ENCODE data around the gene HOXB2.

HOXB2 gene

DNA sequence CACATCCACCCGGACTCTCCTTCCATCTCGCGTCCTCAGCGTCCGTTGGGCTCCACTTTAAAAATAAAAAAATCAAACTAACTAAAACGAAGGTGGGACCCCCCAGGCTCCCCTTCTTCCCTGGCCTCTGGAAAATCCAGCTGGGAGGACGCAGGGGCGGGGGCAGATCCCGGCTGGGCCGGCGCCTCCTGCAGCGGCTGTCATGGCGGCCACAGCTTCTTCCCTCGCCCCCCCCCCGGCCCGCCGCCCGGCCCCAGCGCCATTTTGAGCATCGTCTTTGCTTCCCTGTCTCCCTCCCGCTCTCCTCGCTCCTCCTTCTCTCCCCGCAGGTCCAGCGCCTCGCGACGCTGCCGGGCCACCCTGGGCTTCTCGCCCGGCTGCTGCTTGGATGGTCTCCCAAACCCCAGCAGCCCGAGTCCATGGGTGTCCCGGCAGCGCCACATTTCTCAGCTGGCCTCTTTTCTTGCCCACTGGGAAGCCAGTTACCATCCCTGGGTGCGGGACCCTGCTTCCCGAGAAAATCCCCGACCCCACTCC is 3.3 kb downstream of the HOXB2 start:
- no peaks in the 10 kb centered on the region for H3K4me1 ChIP-seq (ENCODE audit: insufficient read depth, low read length)
- no peaks in the 10 kb centered on the region for H4K20me1 ChIP-seq (ENCODE audit: insufficient read depth, low read length)
- no peaks in the 10 kb centered on the region for H3K79me2 ChIP-seq (ENCODE audit: insufficient read depth, low read length)
- no peak overlapping the region for H3K4me3 ChIP-seq (ENCODE audit: low read depth in 1 of 2, low read length in 2 of 2)
- H3K27me3 ChIP-seq (ENCODE audit: insufficient read depth, low read length, poor library complexity) = peaks cover 29% of the 10 kb centered on the region
- TF ChIP-seq EZH2 (IDR thresholded peaks at IDR 0.05; ENCODE audit: borderline replicate concordance, low read depth, low read length, severe bottlenecking) = no peak
- TF ChIP-seq, protein P1, sequence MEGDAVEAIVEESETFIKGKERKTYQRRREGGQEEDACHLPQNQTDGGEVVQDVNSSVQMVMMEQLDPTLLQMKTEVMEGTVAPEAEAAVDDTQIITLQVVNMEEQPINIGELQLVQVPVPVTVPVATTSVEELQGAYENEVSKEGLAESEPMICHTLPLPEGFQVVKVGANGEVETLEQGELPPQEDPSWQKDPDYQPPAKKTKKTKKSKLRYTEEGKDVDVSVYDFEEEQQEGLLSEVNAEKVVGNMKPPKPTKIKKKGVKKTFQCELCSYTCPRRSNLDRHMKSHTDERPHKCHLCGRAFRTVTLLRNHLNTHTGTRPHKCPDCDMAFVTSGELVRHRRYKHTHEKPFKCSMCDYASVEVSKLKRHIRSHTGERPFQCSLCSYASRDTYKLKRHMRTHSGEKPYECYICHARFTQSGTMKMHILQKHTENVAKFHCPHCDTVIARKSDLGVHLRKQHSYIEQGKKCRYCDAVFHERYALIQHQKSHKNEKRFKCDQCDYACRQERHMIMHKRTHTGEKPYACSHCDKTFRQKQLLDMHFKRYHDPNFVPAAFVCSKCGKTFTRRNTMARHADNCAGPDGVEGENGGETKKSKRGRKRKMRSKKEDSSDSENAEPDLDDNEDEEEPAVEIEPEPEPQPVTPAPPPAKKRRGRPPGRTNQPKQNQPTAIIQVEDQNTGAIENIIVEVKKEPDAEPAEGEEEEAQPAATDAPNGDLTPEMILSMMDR (IDR thresholded peaks at IDR 0.05; ENCODE audit: borderline replicate concordance, extremely low read depth, low read length, poor library complexity, severe bottlenecking) = no peak
- no peaks in the 10 kb centered on the region for H3K9me3 ChIP-seq (ENCODE audit: insufficient read depth, low read length, severe bottlenecking)
- no peak overlapping the region for H2AFZ ChIP-seq (ENCODE audit: low read depth, low read length)
- no peak overlapping the region for H3K9ac ChIP-seq (ENCODE audit: low read depth, low read length)
- H3K4me2 ChIP-seq (ENCODE audit: insufficient read depth, low read length) = no peak overlapping the region
- ATAC-seq (ENCODE audit: insufficient read depth, low read depth) (no peak), DNase-seq (no peak)
- no peak overlapping the region for H3K27ac ChIP-seq (ENCODE audit: low read length)
- no peaks in the 10 kb centered on the region for H3K36me3 ChIP-seq (ENCODE audit: insufficient read depth, low read length)

DNA sequence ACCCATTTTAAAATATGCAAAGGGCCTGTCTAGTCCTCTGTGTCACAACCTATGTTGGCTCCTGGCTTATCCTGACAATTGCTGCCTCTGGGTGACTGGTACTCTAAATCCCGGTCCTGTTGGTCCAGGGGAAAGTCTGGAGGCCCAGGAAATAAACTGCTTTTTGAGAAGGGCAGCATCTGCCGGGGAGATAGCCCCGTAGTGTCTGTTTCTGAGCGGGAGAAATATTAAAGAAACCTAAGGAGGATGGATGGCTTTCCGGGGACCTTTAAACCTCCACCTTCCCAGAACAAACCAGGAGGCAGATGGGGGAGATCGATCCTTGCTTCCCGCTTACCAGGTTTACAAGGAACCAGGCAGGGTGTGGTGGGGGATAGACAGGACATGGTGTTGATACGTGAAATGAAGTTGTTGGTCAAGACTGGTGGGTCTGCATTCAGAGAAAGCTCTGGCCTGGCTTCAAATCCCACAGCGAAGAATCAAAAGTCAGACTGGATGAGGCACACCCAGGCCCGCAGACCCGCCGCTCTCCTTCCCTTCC is 3.8 kb downstream of the HOXB2 start:
- no peak for ATAC-seq (ENCODE audit: insufficient read depth, low read depth)
- Histone ChIP-seq H3K4me2 (ENCODE audit: insufficient read depth, low read length) (no peak overlapping the region), H3K27me3 (ENCODE audit: insufficient read depth, low read length, poor library complexity) (peaks cover 26% of the 10 kb centered on the region), H3K9ac (ENCODE audit: low read depth, low read length) (no peak overlapping the region), H3K4me1 (ENCODE audit: insufficient read depth, low read length) (no peaks in the 10 kb centered on the region), H3K9me3 (ENCODE audit: insufficient read depth, low read length, severe bottlenecking) (no peaks in the 10 kb centered on the region), H3K36me3 (ENCODE audit: insufficient read depth, low read length) (no peaks in the 10 kb centered on the region), H3K79me2 (ENCODE audit: insufficient read depth, low read length) (no peaks in the 10 kb centered on the region), H2AFZ (ENCODE audit: low read depth, low read length) (no peak overlapping the region), H3K4me3 (ENCODE audit: low read depth in 1 of 2, low read length in 2 of 2) (no peak overlapping the region), H4K20me1 (ENCODE audit: insufficient read depth, low read length) (no peaks in the 10 kb centered on the region), H3K27ac (ENCODE audit: low read length) (no peak overlapping the region)
- DNase-seq = no peak
- no peak for TF ChIP-seq EZH2 (IDR thresholded peaks at IDR 0.05; ENCODE audit: borderline replicate concordance, low read depth, low read length, severe bottlenecking)
- TF ChIP-seq, protein P1 (IDR thresholded peaks at IDR 0.05; ENCODE audit: borderline replicate concordance, extremely low read depth, low read length, poor library complexity, severe bottlenecking) = no peak

DNA sequence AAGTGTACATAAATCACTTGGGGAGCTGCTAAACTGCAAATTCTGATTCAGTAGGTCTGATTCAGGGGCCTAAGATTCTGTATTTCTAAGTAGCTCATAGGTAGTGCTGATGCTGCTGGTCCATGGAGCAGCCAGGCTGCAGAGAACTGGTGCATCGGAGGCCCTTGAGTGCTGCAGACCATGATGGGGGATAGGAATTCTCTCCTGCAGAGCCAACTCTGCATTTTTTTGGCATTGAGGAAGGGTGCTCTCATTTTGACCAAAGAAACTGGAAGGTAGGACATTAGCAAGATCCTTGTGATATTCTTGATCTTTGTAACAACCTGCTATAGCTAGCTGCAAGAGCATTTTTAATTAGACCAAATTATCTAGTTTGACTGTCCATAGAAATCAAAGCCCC is 4.7 kb downstream of the HOXB2 start:
- H3K27me3 ChIP-seq (ENCODE audit: insufficient read depth, low read length, poor library complexity) = peaks cover 18% of the 10 kb centered on the region
- H3K27ac ChIP-seq (ENCODE audit: low read length) = no peak overlapping the region

More for the DNA sequence above, 4.7 kb downstream of the HOXB2 start:
- Histone ChIP-seq H3K79me2 (ENCODE audit: insufficient read depth, low read length) (no peaks in the 10 kb centered on the region), H4K20me1 (ENCODE audit: insufficient read depth, low read length) (no peaks in the 10 kb centered on the region), H3K36me3 (ENCODE audit: insufficient read depth, low read length) (no peaks in the 10 kb centered on the region), H3K4me2 (ENCODE audit: insufficient read depth, low read length) (no peak overlapping the region), H3K4me1 (ENCODE audit: insufficient read depth, low read length) (no peaks in the 10 kb centered on the region), H2AFZ (ENCODE audit: low read depth, low read length) (no peak overlapping the region), H3K9me3 (ENCODE audit: insufficient read depth, low read length, severe bottlenecking) (no peaks in the 10 kb centered on the region), H3K9ac (ENCODE audit: low read depth, low read length) (no peak overlapping the region), H3K4me3 (ENCODE audit: low read depth in 1 of 2, low read length in 2 of 2) (no peak overlapping the region)
- TF ChIP-seq EZH2 (IDR thresholded peaks at IDR 0.05; ENCODE audit: borderline replicate concordance, low read depth, low read length, severe bottlenecking) = no peak
- TF ChIP-seq, protein P1 (IDR thresholded peaks at IDR 0.05; ENCODE audit: borderline replicate concordance, extremely low read depth, low read length, poor library complexity, severe bottlenecking) = no peak
- ATAC-seq (ENCODE audit: insufficient read depth, low read depth) (no peak), DNase-seq (no peak)

Measured in DND-41 (cell line).